ENCODE results near the gene GXYLT2. TPM values are rescaled to one million over a fixed set of nuclear protein-coding genes. Genes with fewer than 3 reads are reported as not detected.

GXYLT2 gene
- total and polyA plus RNA-seq, 10 of the 15 experiments (the other 5 are each of a cell fraction or from before 2014, with no cell fraction given) = 0.27 to 2.6 (median 0.78) TPM

- intact Hi-C loops (cut with micrococcal nuclease; ENCODE audit: unreplicated experiment) (no loop called here), in situ Hi-C loops (cut with MboI) (no loop called here)
- Histone ChIP-seq H3K27ac (ENCODE audit: control insufficient read depth, insufficient read depth) (no peak overlapping the region), H3K9me3 (replicated peaks; ENCODE audit: control insufficient read depth, insufficient read depth, low read length) (no peaks in the 10 kb centered on the region), H4K20me1 (ENCODE audit: control insufficient read depth, insufficient read depth) (no peaks in the 10 kb centered on the region), H2AFZ (ENCODE audit: control insufficient read depth, low read depth, low read length) (no peak overlapping the region), H3K4me1 (ENCODE audit: control insufficient read depth, insufficient read depth, low read length) (0 out of 2 replicates have a peak, but pooled peaks cover 5% of the 10 kb centered on the region), H3K4me2 (ENCODE audit: control insufficient read depth, insufficient read depth) (no peak overlapping the region), H3K9ac (ENCODE audit: control insufficient read depth, insufficient read depth, low read length) (no peak overlapping the region), H3K27me3 (replicated peaks in 1 of 2; ENCODE audit: control insufficient read depth in 2 of 2, insufficient read depth in 2 of 2, low read length in 1 of 2) (peaks cover 3 to 4% of the 10 kb centered on the region in 2 experiments; a peak in 3 of 4 replicates), H3K79me2 (ENCODE audit: control insufficient read depth, insufficient read depth, low read length) (no peaks in the 10 kb centered on the region), H3K36me3 (ENCODE audit: control insufficient read depth in 2 of 2, insufficient read depth in 2 of 2, low read length in 1 of 2) (no peaks in the 10 kb centered on the region), H3K4me3 (no peak overlapping the region)
- 52% methylated on average over 12 of the region's 13 CpGs for WGBS (ENCODE audit: insufficient coverage, insufficient replicate concordance, low lambda C conversion rate, missing lambda C conversion rate)
- no peak for DNase-seq (ENCODE audit: low read depth, low spot score)
- ChIA-PET POLR2A (no interaction called here), RAD21 (ENCODE audit: unreplicated experiment) (no interaction called here), CTCF (interaction anchor here (0.8 kb wide), 1 partner anchor 47 kb away, joined by 3 read pairs; no protein-coding TSS in a partner anchor), SMC1A (ENCODE audit: uncharacterized antibody, unreplicated experiment) (interaction anchor here (1.6 kb wide), 1 partner anchor 12 kb away, joined by 3 read pairs; no protein-coding TSS in a partner anchor)
- BruUV-seq (replicated peaks) = no TSS peak
- FAIRE-seq = no peak
- ATAC-seq = no peak
- TF ChIP-seq EED (IDR thresholded peaks at IDR 0.05; ENCODE audit: low read depth) (no peak), RAD21 (IDR thresholded peaks at IDR 0.05; ENCODE audit: insufficient read depth, low read depth, low read length) (no peak)
Observed at GRCh38 chr3:72889310-72890165, 1.7 kb downstream of the GXYLT2 start.

- Histone ChIP-seq H3K4me1 (ENCODE audit: control insufficient read depth, insufficient read depth, low read length) (0 out of 2 replicates have a peak, but pooled peaks cover 5% of the 10 kb centered on the region), H3K36me3 (ENCODE audit: control insufficient read depth in 2 of 2, insufficient read depth in 2 of 2, low read length in 1 of 2) (no peaks in the 10 kb centered on the region), H3K27ac (ENCODE audit: control insufficient read depth, insufficient read depth) (no peak overlapping the region), H3K4me3 (no peak overlapping the region), H2AFZ (ENCODE audit: control insufficient read depth, low read depth, low read length) (no peak overlapping the region), H4K20me1 (ENCODE audit: control insufficient read depth, insufficient read depth) (no peaks in the 10 kb centered on the region), H3K9me3 (replicated peaks; ENCODE audit: control insufficient read depth, insufficient read depth, low read length) (no peaks in the 10 kb centered on the region), H3K27me3 (replicated peaks in 1 of 2; ENCODE audit: control insufficient read depth in 2 of 2, insufficient read depth in 2 of 2, low read length in 1 of 2) (peaks cover 3 to 4% of the 10 kb centered on the region in 2 experiments; a peak in 3 of 4 replicates), H3K4me2 (ENCODE audit: control insufficient read depth, insufficient read depth) (no peak overlapping the region), H3K9ac (ENCODE audit: control insufficient read depth, insufficient read depth, low read length) (no peak overlapping the region), H3K79me2 (ENCODE audit: control insufficient read depth, insufficient read depth, low read length) (no peaks in the 10 kb centered on the region)
- POLR2A ChIA-PET = no interaction called here
- DNase-seq (ENCODE audit: low read depth, low spot score) (no peak), ATAC-seq (no peak), FAIRE-seq (no peak)
- WGBS (ENCODE audit: insufficient coverage, insufficient replicate concordance, low lambda C conversion rate, missing lambda C conversion rate) = 66% methylated on average over 10 of the region's 10 CpGs
- in situ Hi-C loops (cut with MboI) = no loop called here
- SMC1A ChIA-PET (ENCODE audit: uncharacterized antibody, unreplicated experiment) = no interaction called here
- CTCF ChIA-PET = interaction anchor here (3.0 kb wide), 1 partner anchor 39 kb away, joined by 8 read pairs; no protein-coding TSS in a partner anchor
- BruUV-seq (replicated peaks) = no TSS peak
- RAD21 ChIA-PET (ENCODE audit: unreplicated experiment) = no interaction called here
- intact Hi-C loops (cut with micrococcal nuclease; ENCODE audit: unreplicated experiment) = no loop called here
- TF ChIP-seq JUND (IDR thresholded peaks at IDR 0.05; ENCODE audit: low read depth, low read length) (no peak), CHD2 (IDR thresholded peaks at IDR 0.05; ENCODE audit: borderline replicate concordance, low read depth, low read length) (no peak), HDAC2 (IDR thresholded peaks at IDR 0.05) (no peak), NFYB (IDR thresholded peaks at IDR 0.05; ENCODE audit: insufficient read depth, low read depth, low read length) (no peak), SMC3 (IDR thresholded peaks at IDR 0.05; ENCODE audit: borderline replicate concordance, low read length) (no peak)
- TF ChIP-seq, protein P1, sequence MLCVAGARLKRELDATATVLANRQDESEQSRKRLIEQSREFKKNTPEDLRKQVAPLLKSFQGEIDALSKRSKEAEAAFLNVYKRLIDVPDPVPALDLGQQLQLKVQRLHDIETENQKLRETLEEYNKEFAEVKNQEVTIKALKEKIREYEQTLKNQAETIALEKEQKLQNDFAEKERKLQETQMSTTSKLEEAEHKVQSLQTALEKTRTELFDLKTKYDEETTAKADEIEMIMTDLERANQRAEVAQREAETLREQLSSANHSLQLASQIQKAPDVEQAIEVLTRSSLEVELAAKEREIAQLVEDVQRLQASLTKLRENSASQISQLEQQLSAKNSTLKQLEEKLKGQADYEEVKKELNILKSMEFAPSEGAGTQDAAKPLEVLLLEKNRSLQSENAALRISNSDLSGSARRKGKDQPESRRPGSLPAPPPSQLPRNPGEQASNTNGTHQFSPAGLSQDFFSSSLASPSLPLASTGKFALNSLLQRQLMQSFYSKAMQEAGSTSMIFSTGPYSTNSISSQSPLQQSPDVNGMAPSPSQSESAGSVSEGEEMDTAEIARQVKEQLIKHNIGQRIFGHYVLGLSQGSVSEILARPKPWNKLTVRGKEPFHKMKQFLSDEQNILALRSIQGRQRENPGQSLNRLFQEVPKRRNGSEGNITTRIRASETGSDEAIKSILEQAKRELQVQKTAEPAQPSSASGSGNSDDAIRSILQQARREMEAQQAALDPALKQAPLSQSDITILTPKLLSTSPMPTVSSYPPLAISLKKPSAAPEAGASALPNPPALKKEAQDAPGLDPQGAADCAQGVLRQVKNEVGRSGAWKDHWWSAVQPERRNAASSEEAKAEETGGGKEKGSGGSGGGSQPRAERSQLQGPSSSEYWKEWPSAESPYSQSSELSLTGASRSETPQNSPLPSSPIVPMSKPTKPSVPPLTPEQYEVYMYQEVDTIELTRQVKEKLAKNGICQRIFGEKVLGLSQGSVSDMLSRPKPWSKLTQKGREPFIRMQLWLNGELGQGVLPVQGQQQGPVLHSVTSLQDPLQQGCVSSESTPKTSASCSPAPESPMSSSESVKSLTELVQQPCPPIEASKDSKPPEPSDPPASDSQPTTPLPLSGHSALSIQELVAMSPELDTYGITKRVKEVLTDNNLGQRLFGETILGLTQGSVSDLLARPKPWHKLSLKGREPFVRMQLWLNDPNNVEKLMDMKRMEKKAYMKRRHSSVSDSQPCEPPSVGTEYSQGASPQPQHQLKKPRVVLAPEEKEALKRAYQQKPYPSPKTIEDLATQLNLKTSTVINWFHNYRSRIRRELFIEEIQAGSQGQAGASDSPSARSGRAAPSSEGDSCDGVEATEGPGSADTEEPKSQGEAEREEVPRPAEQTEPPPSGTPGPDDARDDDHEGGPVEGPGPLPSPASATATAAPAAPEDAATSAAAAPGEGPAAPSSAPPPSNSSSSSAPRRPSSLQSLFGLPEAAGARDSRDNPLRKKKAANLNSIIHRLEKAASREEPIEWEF (IDR thresholded peaks at IDR 0.05; ENCODE audit: insufficient replicate concordance, low read depth, low read length) = no peak
Observed at GRCh38 chr3:72890166-72890925, 2.5 kb downstream of the GXYLT2 start.

Measured in GM12878 (cell line).